ENCODE data around the gene RFK.

DNA sequence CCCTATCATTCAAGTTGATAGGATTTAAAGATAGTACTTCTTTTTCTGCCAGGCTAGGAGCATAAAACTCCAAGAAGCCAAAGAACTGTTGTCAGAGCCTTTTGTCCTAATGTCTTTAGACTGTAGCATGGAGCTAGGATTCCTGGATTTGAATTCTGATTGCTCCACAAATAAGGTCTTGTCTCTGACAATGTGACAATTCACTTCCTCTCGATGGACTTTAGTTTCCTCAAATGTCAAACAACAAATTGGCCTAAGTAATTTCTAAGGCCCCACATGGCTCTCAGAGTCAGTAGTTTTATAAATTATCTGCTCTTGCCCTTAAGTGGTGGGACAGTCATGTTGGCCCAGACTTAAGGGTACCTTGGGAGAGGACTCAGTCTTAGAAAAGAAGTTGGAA is 36.7 kb downstream of the RFK start:
- TF ChIP-seq CTCF (IDR thresholded peaks at IDR 0.05; ENCODE audit: low read depth, low read length), result no peak
- TF ChIP-seq MAX (IDR thresholded peaks at IDR 0.05; ENCODE audit: low read depth, low read length), result no peak
- no peak for TF ChIP-seq POLR2A (IDR thresholded peaks at IDR 0.05; ENCODE audit: extremely low read depth, insufficient read length)
